Anterior cingulate cortex (tissue), 58 donors: ENCODE measurements around the gene SORBS1.

Experiments used
- DNase-seq, 58 donors: peaks; one replicate each; lab custom pipeline; 2025; lab: John Stamatoyannopoulos, UW

The SORBS1 gene

GRCh38 chr10:95422233-95422632 lies 138.9 kb downstream of the SORBS1 start:
- DNase-seq: peak in 20 of 58 donors; percentile 8 to 79 (median 36)

- DNase-seq: no peak
Observed at GRCh38 chr10:95421782-95422181, 139.4 kb downstream of the SORBS1 start.

GRCh38 chr10:95419399-95419798 lies 141.8 kb downstream of the SORBS1 start:
- no peak for DNase-seq

GRCh38 chr10:95416973-95417372 lies 144.2 kb downstream of the SORBS1 start:
- no peak for DNase-seq

- DNase-seq: no peak
Observed at GRCh38 chr10:95416270-95416669, 144.9 kb downstream of the SORBS1 start.

- DNase-seq: peak in 1 of 58 donors; percentile 45
Observed at GRCh38 chr10:95415621-95416031, 145.5 kb downstream of the SORBS1 start.

- peak in 14 of 58 donors; percentile 15 to 70 (median 35) for DNase-seq
Observed at GRCh38 chr10:95414844-95415485, 146.2 kb downstream of the SORBS1 start.

- DNase-seq: peak in 1 of 58 donors; percentile 13
Observed at GRCh38 chr10:95414016-95414830, 146.9 kb downstream of the SORBS1 start.

- no peak for DNase-seq
Observed at GRCh38 chr10:95413588-95413987, 147.6 kb downstream of the SORBS1 start.

GRCh38 chr10:95411635-95412034 lies 149.5 kb downstream of the SORBS1 start:
- DNase-seq: no peak

GRCh38 chr10:95408983-95409873 lies 151.9 kb downstream of the SORBS1 start:
- DNase-seq: peak in 16 of 58 donors; percentile 10 to 75 (median 33)

GRCh38 chr10:95408148-95408960 lies 152.8 kb downstream of the SORBS1 start:
- DNase-seq: no peak

- DNase-seq: no peak
Observed at GRCh38 chr10:95407546-95407945, 153.6 kb downstream of the SORBS1 start.

- peak in 23 of 58 donors; percentile 13 to 67 (median 27) for DNase-seq
Observed at GRCh38 chr10:95406651-95407280, 154.4 kb downstream of the SORBS1 start.

GRCh38 chr10:95405655-95406054 lies 155.5 kb downstream of the SORBS1 start:
- DNase-seq: no peak

- DNase-seq: no peak
Observed at GRCh38 chr10:95404864-95405263, 156.3 kb downstream of the SORBS1 start.

GRCh38 chr10:95404462-95404858 lies 156.7 kb downstream of the SORBS1 start:
- peak in 3 of 58 donors; percentile 18 to 42 (median 26) for DNase-seq

GRCh38 chr10:95403700-95404461 lies 157.3 kb downstream of the SORBS1 start:
- no peak for DNase-seq
